Cerebellar nuclear complex (tissue), 1 donor: ENCODE data around the gene B4GALT1.
"Not testable (repeated sequence)": the region's sequence is repeated elsewhere in the genome, so short reads cannot be mapped to it uniquely, and the experiment has no call there.

ENCODE experiments used
- DNase-seq, 2 experiments: peaks; one replicate each; lab custom pipeline; 2025; lab: John Stamatoyannopoulos, UW

The B4GALT1 gene

DNA sequence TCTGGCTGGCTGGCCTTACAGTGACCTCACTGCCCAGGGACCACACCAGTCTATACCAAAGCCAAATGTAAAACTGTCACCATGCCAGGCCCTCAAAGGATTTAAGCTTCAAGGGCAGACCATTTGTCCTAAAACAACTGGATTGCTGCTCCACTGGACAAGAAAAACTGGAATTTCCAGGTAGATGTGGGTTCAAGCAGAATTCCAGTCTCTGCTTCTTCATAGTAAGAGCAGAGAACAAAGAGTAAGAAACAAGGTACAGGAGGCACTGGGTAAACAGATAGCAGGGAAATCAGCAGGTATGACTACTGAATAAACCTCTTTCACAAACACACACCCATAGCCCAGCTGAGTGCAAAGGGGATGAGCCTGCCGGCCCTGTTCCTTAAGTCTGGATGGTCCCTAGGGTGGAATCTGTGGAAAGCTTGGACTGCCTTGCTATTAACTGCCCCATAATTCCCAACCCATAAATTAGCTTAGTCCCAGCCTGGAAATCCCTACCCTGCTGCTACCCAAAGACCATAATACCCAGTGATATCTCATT is 5.5 kb downstream of the B4GALT1 start:
- DNase-seq = no peak

DNA sequence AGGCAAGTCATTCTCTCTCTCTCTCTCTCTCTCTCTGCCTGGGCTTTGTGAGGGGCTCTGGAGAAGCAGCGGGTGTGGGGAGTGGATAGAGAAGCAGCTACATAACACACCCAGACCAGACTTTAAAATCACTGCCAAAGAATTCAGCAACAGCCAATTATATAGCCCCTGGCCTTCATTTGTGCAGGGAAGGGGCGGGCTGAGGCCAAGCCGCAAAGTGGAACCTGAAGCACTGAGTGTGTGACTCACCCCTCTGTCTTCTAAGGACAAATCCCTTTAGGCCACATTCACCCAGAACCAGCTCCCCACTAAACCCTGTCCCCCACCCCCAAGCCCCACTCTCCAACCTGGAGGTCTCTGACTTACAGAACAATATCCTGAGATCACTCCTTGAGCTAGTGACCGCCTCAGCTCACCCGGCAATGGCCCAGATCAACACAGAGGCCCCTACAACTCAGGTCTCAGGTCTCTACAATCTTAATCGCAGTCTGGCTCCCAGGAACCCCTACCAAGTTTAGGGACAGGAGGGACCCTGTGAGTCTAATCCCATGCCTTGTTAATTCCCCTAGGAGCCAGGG is 6.0 kb downstream of the B4GALT1 start:
- no peak for DNase-seq

GRCh38 chr9:33160446-33160845 is 6.7 kb downstream of the B4GALT1 start:
- DNase-seq = not testable (repeated sequence)

- no peak for DNase-seq
Observed at GRCh38 chr9:33159777-33160127, 7.4 kb downstream of the B4GALT1 start.

DNA sequence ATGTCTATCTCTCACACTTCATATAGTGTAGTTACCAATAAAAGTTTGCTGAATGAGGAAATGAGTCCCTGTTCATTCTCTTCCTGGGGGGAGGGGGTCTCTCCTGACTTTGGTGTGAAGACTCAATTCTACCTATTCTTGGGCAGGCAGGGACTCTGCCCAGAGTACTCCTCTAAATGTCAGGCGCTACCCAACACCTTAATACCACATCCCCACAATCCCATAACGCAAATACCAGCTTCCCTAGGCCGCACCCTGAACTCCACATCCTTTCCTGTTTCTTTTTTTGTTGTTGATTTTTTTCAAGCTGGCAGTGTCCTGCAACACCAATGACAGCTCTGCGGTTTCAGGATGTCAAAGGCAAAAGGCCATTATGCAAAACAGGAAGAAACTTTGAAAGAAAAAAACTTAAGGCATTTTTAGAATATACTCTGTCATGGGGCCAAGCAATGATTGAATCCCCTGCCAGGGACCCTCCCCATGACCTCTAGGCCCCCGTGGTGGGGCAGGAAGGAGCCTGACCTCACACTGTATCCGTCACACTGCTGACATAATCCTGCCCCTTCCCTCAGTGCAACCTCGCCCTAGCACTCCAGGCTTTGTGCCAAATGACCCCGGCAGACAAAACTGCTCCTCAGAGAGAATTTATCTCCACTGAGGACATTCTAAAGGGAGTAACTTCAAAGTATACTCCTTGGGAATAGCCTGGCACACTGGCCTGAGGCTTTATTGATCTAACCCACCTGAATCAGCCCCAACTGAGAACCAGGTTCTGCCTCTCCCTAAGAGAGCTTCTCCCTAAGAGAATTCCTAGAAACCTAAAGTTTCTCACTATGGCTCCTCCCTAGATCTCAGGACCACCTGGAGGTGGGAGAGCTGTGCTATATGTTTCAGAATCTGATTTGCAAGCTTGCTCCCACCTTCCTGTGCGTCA is 8.0 kb downstream of the B4GALT1 start:
- no peak for DNase-seq

- no peak for DNase-seq
Observed at GRCh38 chr9:33157960-33158842, 8.9 kb downstream of the B4GALT1 start.

DNA sequence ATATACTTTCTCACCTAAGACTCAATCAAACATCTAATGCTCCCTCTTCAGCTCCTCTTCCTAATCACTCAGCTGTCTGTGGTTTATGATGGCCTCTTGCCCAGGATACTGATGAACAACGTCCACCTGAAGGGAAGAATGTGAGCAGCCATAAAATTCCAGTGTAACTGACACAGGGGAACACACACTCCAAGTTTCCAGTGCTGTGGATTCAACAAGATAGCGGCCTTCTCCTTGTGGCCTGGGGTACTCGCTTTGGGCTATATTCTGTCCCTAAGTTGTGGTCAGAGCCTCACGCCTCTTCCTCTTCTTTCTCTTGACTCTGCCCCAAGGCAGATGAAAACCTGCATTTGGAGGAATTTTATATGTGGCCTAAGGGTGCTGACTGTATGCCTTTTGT is 11.7 kb downstream of the B4GALT1 start:
- no peak for DNase-seq

DNA sequence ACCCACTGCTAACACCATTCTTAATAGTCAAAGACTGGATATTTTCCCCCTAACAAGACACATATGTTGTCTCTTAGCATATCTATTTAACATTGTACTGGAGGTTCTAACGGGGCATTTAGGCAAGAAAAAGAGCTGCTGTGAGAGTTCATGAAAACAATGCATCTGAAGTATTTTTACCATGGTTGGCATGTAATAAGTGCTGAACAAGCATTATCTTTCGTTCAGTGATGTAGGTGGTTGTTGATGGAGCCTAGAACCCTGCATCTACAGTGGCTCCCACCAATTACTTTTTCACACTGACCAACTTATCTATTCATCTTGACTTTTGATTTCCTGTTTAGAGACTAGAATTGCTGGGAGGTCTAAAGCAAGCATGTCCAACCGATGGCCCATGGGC is 12.8 kb downstream of the B4GALT1 start:
- DNase-seq = no peak

DNA sequence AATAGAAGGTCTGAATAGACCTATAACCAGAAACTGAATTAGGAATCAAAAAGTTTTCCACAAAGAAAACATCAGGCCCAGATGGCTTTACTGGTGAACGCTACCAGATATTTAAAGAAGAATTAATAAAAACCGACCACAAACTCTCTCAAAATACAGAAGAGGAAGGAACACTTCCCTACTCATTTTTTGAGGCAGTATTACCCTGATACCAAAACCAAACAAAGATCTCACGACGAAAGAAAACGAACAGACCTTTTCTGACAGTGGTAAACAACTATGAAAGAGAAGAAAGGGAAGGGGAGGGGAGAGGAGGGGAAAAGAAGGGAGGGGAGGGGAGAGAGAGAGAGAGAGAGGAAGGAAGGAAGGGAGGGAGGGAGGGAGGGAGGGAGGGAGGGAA is 13.5 kb downstream of the B4GALT1 start:
- no peak for DNase-seq

DNA sequence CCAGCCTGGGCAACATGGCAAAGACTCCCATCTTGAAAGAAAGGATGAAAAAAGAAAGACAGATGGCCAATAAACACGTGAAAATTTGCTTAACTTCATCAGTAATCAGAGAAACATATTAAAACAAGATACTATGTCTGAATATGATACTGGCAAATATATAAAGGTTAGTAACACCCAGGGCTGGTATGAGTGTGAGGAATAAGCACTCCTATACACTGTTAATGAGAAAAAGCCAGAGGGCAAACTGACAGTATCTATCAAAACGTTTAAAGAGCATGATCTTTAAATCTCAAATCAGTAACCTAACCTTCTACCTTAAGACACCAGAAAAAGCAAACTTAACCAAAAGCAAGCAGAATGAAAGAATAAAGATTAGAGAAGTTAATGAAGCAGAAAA is 14.1 kb downstream of the B4GALT1 start:
- no peak for DNase-seq

GRCh38 chr9:33151601-33152000 is 15.5 kb downstream of the B4GALT1 start:
- no peak for DNase-seq

- DNase-seq = no peak
Observed at GRCh38 chr9:33151007-33151557, 16.1 kb downstream of the B4GALT1 start.

- no peak for DNase-seq
Observed at GRCh38 chr9:33148367-33149014, 18.6 kb downstream of the B4GALT1 start.

DNA sequence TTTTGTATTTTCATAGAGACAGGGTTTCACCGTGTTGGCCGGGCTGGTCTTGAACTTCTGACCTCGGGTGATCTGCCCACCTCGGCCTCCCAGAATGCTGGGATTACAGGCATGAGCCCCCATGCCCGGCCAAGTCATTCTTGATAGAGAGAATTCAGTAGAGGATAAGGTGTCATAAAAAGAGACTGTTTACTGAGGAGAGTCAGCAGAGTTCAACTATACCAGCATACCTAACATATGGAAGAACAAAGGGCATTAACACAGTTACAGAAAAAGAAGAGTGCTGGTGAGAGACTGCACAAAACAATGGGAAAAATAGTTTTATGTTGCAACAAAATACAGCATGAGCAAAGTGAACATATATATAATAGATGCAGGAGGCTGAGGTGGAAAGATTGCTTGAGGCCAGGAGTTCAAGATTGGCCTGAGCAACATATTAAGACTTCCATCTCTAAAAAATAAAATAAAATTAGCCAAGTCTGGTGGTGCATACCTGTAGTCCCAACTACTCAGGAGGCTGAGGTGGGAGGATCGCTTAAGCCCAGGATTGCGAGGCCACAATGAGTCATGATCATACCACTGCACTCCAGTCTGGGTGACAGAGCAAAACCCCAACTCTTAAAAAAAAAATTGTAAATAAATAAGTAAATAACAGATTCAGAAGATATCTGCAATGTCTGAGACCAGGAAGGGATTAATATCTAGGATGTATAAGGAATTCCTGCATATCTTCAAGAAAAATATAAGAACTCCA is 19.5 kb downstream of the B4GALT1 start:
- no peak for DNase-seq

DNA sequence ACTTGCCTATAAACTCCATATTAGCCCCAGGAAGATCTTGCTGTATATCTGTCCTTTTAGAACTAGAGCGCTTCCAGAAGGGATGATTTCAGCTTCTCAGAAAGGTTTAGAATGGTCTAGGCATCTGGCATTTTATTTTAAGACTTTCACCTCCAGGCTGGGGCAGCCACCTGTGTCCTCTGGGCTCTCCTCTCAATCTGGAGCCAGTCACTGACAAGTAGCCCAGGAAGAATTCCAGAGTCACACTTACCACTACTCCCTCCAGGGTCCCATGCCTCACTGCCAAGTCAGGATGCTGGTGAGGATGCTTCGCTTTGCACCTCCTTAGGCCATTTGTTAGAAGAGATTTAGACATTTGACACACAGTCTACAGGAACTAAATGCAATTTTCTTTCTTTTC is 20.8 kb downstream of the B4GALT1 start:
- DNase-seq = no peak

GRCh38 chr9:33144551-33144950 is 22.6 kb downstream of the B4GALT1 start:
- DNase-seq = no peak

DNA sequence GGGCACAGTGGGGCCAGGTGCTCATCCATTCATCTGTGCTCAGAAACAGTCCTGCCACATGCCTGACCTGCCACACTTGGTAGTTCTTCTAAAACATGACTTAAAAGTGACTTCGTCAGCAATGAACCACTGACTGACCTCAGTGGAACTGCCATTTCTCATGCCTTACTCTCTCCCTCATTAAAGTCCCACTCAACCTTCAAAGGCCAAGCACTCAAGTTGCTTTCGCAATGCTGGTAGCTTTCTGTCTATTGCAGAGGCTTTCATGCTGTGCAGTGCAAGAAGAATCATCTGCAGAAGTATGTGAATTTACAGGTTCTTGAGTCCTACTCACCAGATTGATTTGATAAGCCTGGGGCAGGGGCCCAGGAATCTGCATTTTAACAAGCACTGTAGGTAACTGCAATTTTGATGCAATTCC is 23.9 kb downstream of the B4GALT1 start:
- no peak for DNase-seq

DNA sequence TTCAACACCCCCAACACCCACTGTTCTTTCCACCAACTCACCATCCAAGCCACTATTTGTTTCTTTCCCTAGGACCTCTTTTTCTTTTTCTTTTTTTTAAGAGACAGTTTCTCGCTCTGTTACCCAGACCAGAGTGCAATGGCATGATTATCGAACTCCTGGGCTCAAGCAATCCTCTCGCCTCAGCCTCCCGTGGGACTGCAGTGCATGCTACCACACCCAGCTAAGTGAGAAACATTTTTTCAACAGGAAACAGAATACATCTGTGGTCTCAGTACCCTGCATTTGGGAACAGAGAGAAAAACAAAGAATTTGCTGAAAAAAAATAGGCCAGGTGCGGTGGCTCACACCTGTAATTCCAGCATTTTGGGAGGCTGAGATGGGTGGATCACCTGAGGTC is 24.6 kb downstream of the B4GALT1 start:
- DNase-seq = no peak

DNA sequence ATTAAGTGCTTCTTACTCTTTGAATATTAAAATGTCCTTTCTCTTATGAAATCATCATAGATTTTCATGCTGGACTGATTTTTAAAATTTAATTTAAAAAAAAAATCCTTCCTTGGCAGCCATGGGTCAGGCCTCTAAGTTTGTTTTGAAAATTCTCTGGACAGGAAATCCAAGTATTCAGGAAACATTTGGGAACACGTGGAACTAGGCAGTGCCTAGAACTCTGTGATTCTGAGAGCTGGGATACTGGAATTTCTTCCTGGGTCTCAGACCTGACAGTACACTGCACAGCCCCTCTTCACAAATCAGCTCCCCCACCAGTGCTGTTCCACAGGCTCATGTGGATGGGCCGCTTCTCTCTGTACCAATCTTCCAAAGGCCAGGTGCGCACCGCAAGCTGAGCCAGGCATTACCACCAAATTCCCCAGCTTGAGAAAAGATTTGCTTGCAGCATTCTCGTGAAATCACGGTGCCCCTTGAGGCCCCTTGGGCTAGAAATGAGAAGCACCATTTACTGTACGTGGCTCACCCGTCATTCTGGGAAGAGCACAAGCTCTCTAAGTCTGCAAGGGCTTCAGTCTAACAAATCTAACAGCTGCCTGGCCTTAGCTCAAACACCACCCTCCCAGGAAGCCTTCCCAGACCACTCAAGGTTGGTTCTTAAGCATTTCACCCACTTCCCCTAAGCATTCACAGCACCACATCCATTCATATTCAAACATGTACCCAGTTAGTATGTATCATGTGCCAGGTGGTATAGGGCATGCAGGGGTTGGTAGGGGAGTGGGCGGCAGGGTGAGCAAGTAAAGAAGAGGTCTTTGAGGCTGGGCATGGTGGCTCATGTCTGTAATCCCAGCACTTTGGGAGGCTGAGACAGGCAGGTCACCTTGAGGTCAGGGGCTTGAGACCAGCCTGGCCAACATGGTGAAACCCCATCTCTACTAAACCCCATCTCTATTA is 26.5 kb downstream of the B4GALT1 start:
- DNase-seq = no peak
